Endothelial cell of umbilical vein (primary cell): ENCODE results near the gene ARHGAP42. TPM values are rescaled to one million over a fixed set of nuclear protein-coding genes. Genes with fewer than 3 reads are reported as not detected.

ENCODE experiments used
- BruUV-seq: library from RNA; stranded (reverse); fragments of 400-500 nt; replicated peaks from 2 replicates; lab custom pipeline; 2021; lab: Mats Ljungman, UMichigan
- CTCF ChIA-PET: fragments of 300-600, 350-600 bp; sonication (Branson Sonifier 250); formaldehyde crosslinking; loops from one replicate; lab custom pipeline; 2021; ENCODE audit warnings: antibody characterized with exemption, inconsistent platforms; lab: Charles Lee
- POLR2A ChIA-PET: fragments of 300-600, 350-600 bp; sonication (Branson Sonifier 250); formaldehyde crosslinking; loops from one replicate; lab custom pipeline; 2021; ENCODE audit warnings: antibody characterized with exemption, inconsistent platforms; lab: Charles Lee
- DNase-seq: peaks from one replicate; pipeline ENCODE4 v3.0.0-alpha.2; 2011; ENCODE audit warnings: low read depth, low spot score
- FAIRE-seq: peaks from 2 replicates; lab custom pipeline; 2011; peaks lifted over from hg19 to GRCh38; lab: Jason Lieb, UNC
- H2AFZ ChIP-seq: 2 replicates; pipeline ENCODE4 v1.6.0; 2012; ENCODE audit warnings: low read depth, low read length, control low read depth, inconsistent platforms
- H3K27ac ChIP-seq: 2 replicates; pipeline ENCODE4 v1.5.1; 2011; ENCODE audit warnings: low read depth, mild to moderate bottlenecking, control low read depth, low read length, moderate library complexity; ENCODE audit not compliant: insufficient read depth
- H3K27me3 ChIP-seq, 2 experiments: 2 replicates each; pipeline versions ENCODE4 v1.6.0 to v1.6.1; 2011; ENCODE audit warnings: low read length in 2 of 2, mixed read lengths in 1 of 2; ENCODE audit not compliant: control insufficient read depth in 2 of 2, insufficient read depth in 2 of 2
- H3K36me3 ChIP-seq, 2 experiments: 2 replicates in 1 of 2; 3 replicates in 1 of 2; pipeline ENCODE4 v1.5.1; 2011; ENCODE audit warnings: low read length in 2 of 2, mild to moderate bottlenecking in 1 of 2, moderate library complexity in 1 of 2; ENCODE audit not compliant: control insufficient read depth in 2 of 2, insufficient read depth in 2 of 2; ENCODE audit errors: extremely low read depth in 1 of 2
- H3K4me1 ChIP-seq: 3 replicates; pipeline ENCODE4 v1.5.1; 2011; ENCODE audit warnings: mild to moderate bottlenecking, low read length; ENCODE audit not compliant: control insufficient read depth, insufficient read depth; ENCODE audit errors: extremely low read depth
- H3K4me2 ChIP-seq: 2 replicates; pipeline ENCODE4 v1.6.1; 2011; ENCODE audit warnings: low read length, control low read depth, mixed read lengths; ENCODE audit not compliant: insufficient read depth
- H3K4me3 ChIP-seq, 3 experiments: fragments of 200-600 bp in 1 of 3; sonication (generic), shearing (Covaris generic) in 1 of 3; replicated peaks in 1 of 3; 2 replicates each; pipeline ENCODE4 v1.5.1; 2011 to 2016; ENCODE audit warnings: control low read depth in 3 of 3, low read length in 3 of 3, mild to moderate bottlenecking in 2 of 3, inconsistent platforms in 1 of 3, low read depth in 1 of 3, moderate library complexity in 1 of 3; ENCODE audit not compliant: insufficient read depth in 1 of 3
- H3K79me2 ChIP-seq: 2 replicates; pipeline ENCODE4 v1.6.0; 2012; ENCODE audit warnings: low read length, inconsistent platforms; ENCODE audit not compliant: control insufficient read depth, insufficient read depth
- H3K9ac ChIP-seq: replicated peaks from 2 replicates; pipeline ENCODE3; 2011; ENCODE audit warnings: low read length, control low read depth; ENCODE audit not compliant: insufficient read depth; ENCODE audit errors: extremely low read depth
- H3K9me1 ChIP-seq: replicated peaks from 3 replicates; pipeline ENCODE4 v1.6.0; 2011; ENCODE audit warnings: mild to moderate bottlenecking, low read length; ENCODE audit not compliant: control insufficient read depth, insufficient read depth; ENCODE audit errors: extremely low read depth
- H3K9me3 ChIP-seq: replicated peaks from 2 replicates; pipeline ENCODE4 v1.5.1; 2012; ENCODE audit warnings: low read length, inconsistent platforms; ENCODE audit not compliant: control insufficient read depth, insufficient read depth
- H4K20me1 ChIP-seq: replicated peaks from 2 replicates; pipeline ENCODE3; 2011; ENCODE audit warnings: mild to moderate bottlenecking, low read length; ENCODE audit not compliant: control insufficient read depth, insufficient read depth; ENCODE audit errors: extremely low read depth
- CTCF ChIP-seq, 2 donors: IDR thresholded peaks; 1 replicate in 1 of 2; 2 replicates in 1 of 2; pipeline ENCODE4 v1.5.1; 2011; ENCODE audit warnings: low read length in 2 of 2, mild to moderate bottlenecking in 2 of 2, moderate library complexity in 2 of 2, control low read depth in 1 of 2, inconsistent platforms in 1 of 2, low read depth in 1 of 2; ENCODE audit not compliant: insufficient read depth in 1 of 2; ENCODE audit errors: extremely low read depth in 1 of 2
- EZH2 ChIP-seq: IDR thresholded peaks from 2 replicates; pipeline ENCODE4 v1.6.1; 2012; ENCODE audit warnings: borderline replicate concordance, low read depth, mild to moderate bottlenecking, moderate library complexity, low read length, inconsistent platforms; ENCODE audit not compliant: severe bottlenecking
- FOS ChIP-seq: IDR thresholded peaks from 2 replicates; pipeline ENCODE4 v1.6.1; 2011; ENCODE audit warnings: mild to moderate bottlenecking, low read length, moderate library complexity, borderline replicate concordance; ENCODE audit not compliant: insufficient read depth
- GATA2 ChIP-seq: IDR thresholded peaks from 2 replicates; pipeline ENCODE4 v1.7.0; 2011; ENCODE audit warnings: low read depth, mild to moderate bottlenecking, moderate library complexity, mixed read lengths, low read length; ENCODE audit not compliant: insufficient read length, insufficient read depth
- JUN ChIP-seq: IDR thresholded peaks from 2 replicates; pipeline ENCODE4 v1.6.1; 2011; ENCODE audit warnings: borderline replicate concordance, low read depth; ENCODE audit not compliant: insufficient read length, insufficient read depth
- MAX ChIP-seq: IDR thresholded peaks from 2 replicates; pipeline ENCODE4 v1.6.1; 2011; ENCODE audit not compliant: insufficient read depth, insufficient read length
- MYC ChIP-seq: IDR thresholded peaks from one replicate; pipeline ENCODE4 v1.6.1; 2011; ENCODE audit warnings: mild to moderate bottlenecking, low read depth, low read length
- POLR2A ChIP-seq: IDR thresholded peaks from 2 replicates; pipeline ENCODE4 v1.6.1; 2012; ENCODE audit warnings: low read depth, mild to moderate bottlenecking, control low read depth, low read length
- POLR2AphosphoS5 ChIP-seq: IDR thresholded peaks from 2 replicates; pipeline ENCODE4 v1.6.1; 2012; ENCODE audit warnings: low read depth, mild to moderate bottlenecking, control low read depth, low read length, moderate library complexity; ENCODE audit not compliant: insufficient read depth
- dilution Hi-C: fragments of 300-500 bp; cut with MboI; formaldehyde crosslinking; loops from one replicate; pipeline ENCODE4 v1.15.0; 2019; ENCODE audit warnings: low sequenced_read_pairs; ENCODE audit not compliant: extremely low pct_ligation_motif_present
- intact Hi-C: fragments of 100-400 bp; cut with micrococcal nuclease; formaldehyde crosslinking; loops from one replicate; pipeline ENCODE4 v1.10.0; 2022
- polyA plus RNA-seq, 4 experiments: library from polyadenylated mRNA; depleted of rRNA in 3 of 4; stranded (reverse) in 3 of 4; unstranded in 1 of 4; fragments of >200 nt; gene quantifications; 2 replicates each; pipeline versions ENCODE4 v1.2.1 to v1.2.3, GENCODE V29; 2011 to 2012; ENCODE audit warnings: missing spikeins in 1 of 4
- total RNA-seq: library from RNA; stranded (reverse); gene quantifications from 2 replicates; pipeline ENCODE4 v1.2.3, GENCODE V29; 2021

The ARHGAP42 gene
- total and polyA plus RNA-seq, 2 donors (not counting 3 experiments of a cell fraction or from before 2014, with no cell fraction given) = 1.8 to 2.4 TPM

GRCh38 chr11:100741866-100742625 is 55.0 kb downstream of the ARHGAP42 start:
- no peak overlapping the region for H3K4me2 ChIP-seq
- H3K36me3 ChIP-seq = no peaks in the 10 kb centered on the region
- intact Hi-C loops (no loop called here), dilution Hi-C loops (no loop called here)
- no peaks in the 10 kb centered on the region for H3K9me1 ChIP-seq
- no peaks in the 10 kb centered on the region for H3K79me2 ChIP-seq
- H3K4me1 ChIP-seq = peaks cover 11% of the 10 kb centered on the region
- H3K9ac ChIP-seq = no peak overlapping the region
- no TSS peak for BruUV-seq
- H3K27me3 ChIP-seq = no peaks in the 10 kb centered on the region
- ChIA-PET CTCF (no interaction called here), POLR2A (no interaction called here)
- FAIRE-seq (no peak), DNase-seq (no peak)
- H3K4me3 ChIP-seq = no peak overlapping the region
- H2AFZ ChIP-seq = no peak overlapping the region
- no peaks in the 10 kb centered on the region for H4K20me1 ChIP-seq
- H3K27ac ChIP-seq = no peak overlapping the region
- TF ChIP-seq POLR2AphosphoS5 = no peak
- H3K9me3 ChIP-seq = no peaks in the 10 kb centered on the region

- no peak overlapping the region for H3K9ac ChIP-seq
- DNase-seq = no peak
- intact Hi-C loops = no loop called here
- TF ChIP-seq JUN (no peak), GATA2 (no peak), MYC (no peak), EZH2 (no peak), POLR2AphosphoS5 (no peak), POLR2A (no peak), FOS (no peak), MAX (no peak), CTCF (IDR thresholded peaks at IDR 0.05; ENCODE audit: extremely low read depth in 1 of 2, insufficient read depth in 1 of 2, low read depth in 1 of 2, low read length in 2 of 2) (no peak)
- H2AFZ ChIP-seq = no peak overlapping the region
- ChIA-PET CTCF (no interaction called here), POLR2A (no interaction called here)
- H4K20me1 ChIP-seq = no peaks in the 10 kb centered on the region
- H3K4me3 ChIP-seq = no peak overlapping the region
- FAIRE-seq = no peak
- no peak overlapping the region for H3K4me2 ChIP-seq
- no peaks in the 10 kb centered on the region for H3K9me1 ChIP-seq
- BruUV-seq = no TSS peak
- no peaks in the 10 kb centered on the region for H3K36me3 ChIP-seq
- H3K4me1 ChIP-seq = no peaks in the 10 kb centered on the region
- H3K9me3 ChIP-seq = no peaks in the 10 kb centered on the region
- dilution Hi-C loops = no loop called here
- no peaks in the 10 kb centered on the region for H3K79me2 ChIP-seq
- H3K27me3 ChIP-seq = no peaks in the 10 kb centered on the region
- H3K27ac ChIP-seq = no peak overlapping the region
Measured at GRCh38 chr11:100746448-100746847, 59.4 kb downstream of the ARHGAP42 start.
